GM18498 (cell line): ENCODE results near the gene SH3GL3.
A peak's percentile ranks its signal among the peaks of the same experiment; 100 is the strongest.

Source experiments
- ATAC-seq: cut with Tn5 transposase; IDR thresholded peaks from one replicate; pipeline ENCODE4 v1.9.1; 2021; ENCODE audit warnings: mild to moderate bottlenecking, moderate library complexity; ENCODE audit not compliant: unreplicated experiment

SH3GL3 gene, protein sequence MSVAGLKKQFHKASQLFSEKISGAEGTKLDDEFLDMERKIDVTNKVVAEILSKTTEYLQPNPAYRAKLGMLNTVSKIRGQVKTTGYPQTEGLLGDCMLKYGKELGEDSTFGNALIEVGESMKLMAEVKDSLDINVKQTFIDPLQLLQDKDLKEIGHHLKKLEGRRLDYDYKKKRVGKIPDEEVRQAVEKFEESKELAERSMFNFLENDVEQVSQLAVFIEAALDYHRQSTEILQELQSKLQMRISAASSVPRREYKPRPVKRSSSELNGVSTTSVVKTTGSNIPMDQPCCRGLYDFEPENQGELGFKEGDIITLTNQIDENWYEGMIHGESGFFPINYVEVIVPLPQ

DNA sequence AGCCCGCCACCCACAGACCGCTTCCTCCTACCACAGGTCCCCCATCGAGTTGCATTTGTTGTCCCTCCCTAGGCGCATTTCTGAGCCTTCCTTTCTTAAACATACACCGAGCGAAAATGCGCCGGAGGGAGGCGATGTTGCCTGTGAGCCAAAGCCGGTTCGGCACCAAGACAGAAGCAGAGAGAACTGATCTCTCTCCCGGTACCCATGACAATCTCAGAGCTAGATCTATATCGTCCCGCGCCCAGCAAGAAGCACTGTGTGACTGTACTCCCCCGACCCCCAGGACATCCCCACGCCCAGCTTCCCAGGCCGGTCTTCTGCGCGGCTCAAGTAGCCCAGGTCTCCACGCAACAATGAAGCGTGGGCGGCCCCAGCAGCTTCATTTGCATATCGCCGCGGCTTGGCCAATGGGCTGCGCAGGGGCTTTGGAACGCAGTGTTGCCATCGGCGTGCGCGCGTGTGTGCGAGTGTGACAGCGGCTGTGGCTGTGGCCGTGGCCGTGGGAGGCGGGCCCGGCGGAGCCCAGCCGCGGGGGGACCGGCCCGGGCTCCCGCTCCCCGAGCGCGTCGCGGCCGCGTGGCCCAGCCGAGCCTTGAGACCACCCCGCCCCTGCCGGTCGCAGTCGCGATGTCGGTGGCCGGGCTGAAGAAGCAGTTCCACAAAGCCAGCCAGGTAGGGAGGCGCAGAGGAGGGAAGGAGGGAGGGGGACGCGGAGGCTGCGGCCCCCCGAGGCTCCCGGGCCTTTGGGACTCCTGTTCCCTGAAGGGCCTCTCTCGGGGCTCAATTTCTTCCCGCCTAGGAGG is at the start of gene SH3GL3:
Gene SH3GL3 (plus strand): TSS at position 438 of the 806 bp plus-strand sequence. CDS start 193 bp downstream, at position 631.
- ATAC-seq = peak; percentile 48

GRCh38 chr15:83398626-83399025 is 48.5 kb upstream of the SH3GL3 start:
- no peak for ATAC-seq

DNA sequence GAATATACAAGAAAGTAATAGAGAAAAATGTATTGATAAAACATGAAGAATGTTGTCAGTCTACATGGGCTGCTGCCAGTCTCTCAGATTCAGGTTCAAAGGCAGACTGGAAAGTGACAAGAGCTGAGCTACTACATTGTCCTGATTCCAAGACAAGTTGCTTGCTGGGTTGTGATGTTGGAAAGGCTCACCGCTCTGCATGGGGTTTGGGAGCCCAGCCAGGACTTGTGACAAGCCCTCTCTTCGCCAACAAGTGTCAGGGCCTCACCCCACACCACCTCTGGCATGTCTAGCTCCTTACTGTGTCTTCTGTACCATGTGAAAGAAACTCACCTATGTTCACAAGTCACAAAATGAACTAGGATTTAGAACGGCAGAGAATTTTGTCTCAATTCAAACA is 43.0 kb upstream of the SH3GL3 start:
- no peak for ATAC-seq

- ATAC-seq = no peak
Measured at GRCh38 chr15:83410532-83410931, 36.6 kb upstream of the SH3GL3 start.

DNA sequence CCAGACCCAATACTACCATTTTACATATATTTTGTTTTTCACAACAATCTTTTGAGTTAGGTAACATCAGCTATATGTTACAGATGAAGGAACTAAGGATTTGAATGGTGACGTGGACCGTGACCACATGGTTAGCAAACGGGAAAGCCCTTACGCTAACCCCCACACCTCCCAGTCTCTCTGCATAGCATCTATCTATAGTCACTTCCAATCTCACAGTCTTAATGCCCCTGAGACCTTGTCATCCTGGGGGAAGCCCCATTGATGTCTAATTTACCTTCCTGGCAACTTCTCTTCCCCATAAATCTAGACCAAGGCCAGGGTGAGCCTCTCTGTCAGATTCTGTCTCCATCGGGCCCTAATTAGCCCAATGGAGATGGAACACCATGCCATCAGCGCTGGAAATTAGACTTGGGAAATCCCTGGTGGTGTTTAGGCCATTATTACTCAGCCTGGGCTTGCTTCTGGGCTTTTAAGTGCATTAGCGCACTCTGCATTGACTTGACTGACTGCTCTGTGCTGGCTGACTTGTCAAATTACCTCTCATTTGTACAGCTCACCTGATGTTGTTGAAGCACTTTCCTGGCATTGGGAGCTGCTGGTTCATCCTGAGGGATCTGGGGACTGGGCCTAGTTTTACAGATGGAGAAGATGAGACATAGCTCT is 34.0 kb upstream of the SH3GL3 start:
- no peak for ATAC-seq

- ATAC-seq = no peak
Measured at GRCh38 chr15:83422081-83422480, 25.1 kb upstream of the SH3GL3 start.

DNA sequence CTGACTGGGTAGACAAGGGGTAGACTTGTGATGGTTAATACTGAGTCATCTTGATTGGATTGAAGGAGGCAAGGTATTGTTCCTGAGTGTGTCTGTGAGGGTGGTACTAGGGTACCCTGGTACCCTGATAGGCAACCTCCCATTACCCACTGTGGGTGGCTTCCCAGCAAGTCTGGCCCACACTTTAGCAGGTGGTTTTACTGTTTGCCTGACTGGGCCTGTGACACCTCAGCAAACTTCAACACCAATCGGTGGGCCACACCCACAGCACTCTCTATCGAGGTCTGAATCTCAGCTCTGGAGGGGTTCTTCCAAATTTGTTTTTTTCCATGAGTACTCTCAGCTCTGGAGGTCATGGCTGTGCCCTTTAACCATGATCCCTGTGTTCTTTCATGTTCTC is 24.6 kb upstream of the SH3GL3 start:
- no peak for ATAC-seq

DNA sequence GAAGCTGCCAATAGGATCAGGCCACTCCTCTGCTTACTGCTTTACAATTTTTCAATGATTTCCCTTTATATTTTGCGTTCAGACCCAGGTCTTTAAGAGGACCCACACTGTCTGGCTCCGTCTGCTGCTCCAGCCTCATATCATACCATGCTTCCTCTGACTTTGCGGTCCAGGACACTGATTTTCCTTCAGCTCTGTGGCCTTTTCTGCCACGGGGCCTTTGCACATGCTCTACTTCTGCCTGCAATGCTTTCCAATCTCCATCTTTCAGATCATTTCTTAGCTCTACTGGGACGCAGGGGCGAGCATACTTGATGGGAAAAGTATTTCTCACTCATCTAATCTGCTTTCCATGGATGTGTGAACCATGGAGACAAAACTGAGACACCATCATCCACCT is 23.0 kb upstream of the SH3GL3 start:
- ATAC-seq = no peak

- ATAC-seq = no peak
Measured at GRCh38 chr15:83430441-83430840, 16.7 kb upstream of the SH3GL3 start.

DNA sequence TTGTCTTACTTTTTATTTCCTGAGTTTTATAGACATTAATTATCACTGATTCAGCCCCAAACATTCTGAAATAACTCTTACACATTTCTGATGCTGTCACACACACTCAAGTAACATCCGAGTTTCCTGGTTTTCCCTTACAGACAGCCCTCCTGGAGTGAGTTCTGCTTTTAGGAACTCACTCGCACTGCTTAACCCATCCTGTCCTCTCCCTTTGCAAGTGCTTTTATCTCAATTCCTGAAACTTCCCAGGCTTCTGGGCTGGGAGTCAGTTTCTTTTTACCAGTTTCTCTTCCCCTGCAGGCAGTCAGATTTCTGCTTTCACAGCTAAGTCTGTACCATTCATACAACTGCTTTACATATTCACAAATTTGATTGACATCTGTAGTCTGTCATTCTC is 15.6 kb upstream of the SH3GL3 start:
- ATAC-seq = no peak

DNA sequence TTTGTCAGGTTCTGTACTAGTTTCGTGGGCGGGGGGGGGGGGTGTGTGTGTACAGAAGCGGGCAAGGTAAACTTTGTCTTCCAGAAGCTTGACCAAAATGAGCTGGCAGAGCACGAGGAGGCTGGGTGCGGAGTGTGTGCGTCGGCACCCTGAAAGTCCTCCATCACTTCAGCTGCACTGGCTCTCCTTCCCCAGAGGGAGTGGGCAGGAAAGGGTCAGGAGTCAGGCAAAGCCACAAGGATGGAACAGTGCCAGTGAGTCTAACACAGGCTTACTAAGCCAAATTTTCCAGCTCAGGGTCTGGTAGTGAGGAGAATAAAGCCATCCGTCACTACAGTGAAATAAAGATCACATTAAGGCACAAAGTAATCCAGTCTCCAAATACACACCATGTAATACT is 11.9 kb upstream of the SH3GL3 start:
- ATAC-seq = no peak

- ATAC-seq = no peak
Measured at GRCh38 chr15:83435782-83436181, 11.4 kb upstream of the SH3GL3 start.

DNA sequence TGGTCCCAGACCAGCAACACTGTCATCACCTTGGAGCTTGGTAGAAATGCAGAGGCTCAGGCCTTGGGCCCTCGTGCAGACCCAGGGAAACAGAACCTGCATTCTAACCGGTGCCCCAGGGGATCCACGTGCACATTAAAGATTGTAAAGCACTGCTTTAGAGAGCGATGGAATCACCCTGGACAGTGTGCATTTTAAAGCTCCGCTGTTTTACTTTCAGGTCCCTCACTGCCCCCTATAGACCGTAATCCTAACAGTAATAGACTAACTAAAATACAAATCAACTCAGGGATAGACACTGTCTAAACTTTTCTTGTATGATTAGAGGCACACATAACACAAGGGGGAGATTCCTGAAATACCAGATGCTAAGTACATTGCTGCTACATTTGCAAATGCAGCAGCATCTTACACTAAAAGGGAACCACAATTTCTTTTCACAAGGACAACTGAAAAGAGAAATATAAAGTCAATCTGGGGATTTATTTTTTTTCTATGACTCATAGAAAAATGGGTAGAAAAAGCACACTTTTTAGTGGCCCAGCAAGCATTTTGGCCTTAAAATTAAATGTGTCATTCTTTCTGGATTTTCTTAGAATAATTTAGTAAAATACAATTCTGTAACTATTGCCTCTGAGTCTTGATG is 10.5 kb upstream of the SH3GL3 start:
- no peak for ATAC-seq

- ATAC-seq = no peak
Measured at GRCh38 chr15:83443076-83443847, 3.9 kb upstream of the SH3GL3 start.

- ATAC-seq = no peak
Measured at GRCh38 chr15:83444936-83445335, 2.2 kb upstream of the SH3GL3 start.

DNA sequence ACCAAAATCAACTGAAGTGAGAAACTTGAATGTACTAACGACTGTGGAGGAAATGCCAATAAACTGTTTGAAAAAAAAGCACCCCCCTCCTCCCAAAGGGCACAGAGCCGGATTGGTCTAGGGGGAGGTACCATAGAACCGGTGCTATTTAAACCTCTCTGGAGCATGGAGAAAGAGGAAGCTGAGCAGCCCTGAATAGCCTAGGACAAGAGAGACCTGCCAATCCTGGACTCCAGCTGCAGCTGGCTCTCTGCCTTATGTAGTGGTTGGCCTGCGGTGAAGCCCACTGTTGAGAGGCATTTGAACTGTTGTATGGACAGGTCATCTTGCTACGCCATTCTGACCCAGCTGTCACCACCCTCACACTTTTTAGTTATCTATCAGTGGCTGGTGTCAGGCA is 1.5 kb upstream of the SH3GL3 start:
- ATAC-seq = no peak

DNA sequence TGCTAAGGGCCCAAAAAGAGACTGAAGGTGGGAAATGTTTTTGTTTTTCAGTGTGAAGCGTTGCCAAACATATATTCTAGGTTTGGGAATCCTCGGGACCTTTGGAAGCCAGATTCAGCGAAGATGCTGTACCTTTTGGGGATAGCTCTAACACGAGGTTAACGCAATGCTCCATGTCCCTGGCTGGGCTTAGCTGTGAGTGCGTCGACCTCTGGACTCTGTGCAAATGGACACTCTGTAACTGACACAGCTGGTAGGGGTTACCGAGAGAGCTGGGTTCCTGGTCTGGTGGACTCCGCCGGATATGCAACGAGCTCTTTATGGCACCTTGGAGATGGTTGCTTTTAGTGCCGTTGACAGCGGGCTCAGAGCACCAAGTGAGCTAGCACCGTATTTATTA is 724 bp upstream of the SH3GL3 start:
- no peak for ATAC-seq

- no peak for ATAC-seq
Measured at GRCh38 chr15:83449250-83449671, 2.1 kb downstream of the SH3GL3 start.

- no peak for ATAC-seq
Measured at GRCh38 chr15:83449937-83450506, 2.9 kb downstream of the SH3GL3 start.

- ATAC-seq = no peak
Measured at GRCh38 chr15:83457149-83457548, 10.0 kb downstream of the SH3GL3 start.
